ENCODE measurements around the gene SLC44A1.

DNA sequence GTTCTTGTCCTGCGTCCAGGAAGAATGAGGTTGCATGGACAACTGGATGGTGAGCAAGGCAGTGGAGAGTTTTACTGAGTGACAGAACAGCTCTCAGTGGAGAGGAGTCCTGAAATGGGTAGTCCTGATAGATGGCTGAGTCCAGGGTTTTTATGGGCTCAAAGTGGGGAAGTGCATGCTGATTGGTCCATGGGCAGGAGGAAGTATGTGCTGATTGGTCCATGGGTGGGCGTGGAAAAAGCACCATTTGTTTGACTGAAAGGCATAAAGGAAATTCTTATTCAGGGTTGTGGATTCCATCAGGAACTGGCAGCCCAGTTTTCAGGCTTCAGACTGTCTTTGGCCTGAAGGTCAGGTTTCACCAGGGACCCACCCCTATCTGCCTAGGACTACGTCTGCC is 214.0 kb downstream of the SLC44A1 start:
- TF ChIP-seq, protein P1, sequence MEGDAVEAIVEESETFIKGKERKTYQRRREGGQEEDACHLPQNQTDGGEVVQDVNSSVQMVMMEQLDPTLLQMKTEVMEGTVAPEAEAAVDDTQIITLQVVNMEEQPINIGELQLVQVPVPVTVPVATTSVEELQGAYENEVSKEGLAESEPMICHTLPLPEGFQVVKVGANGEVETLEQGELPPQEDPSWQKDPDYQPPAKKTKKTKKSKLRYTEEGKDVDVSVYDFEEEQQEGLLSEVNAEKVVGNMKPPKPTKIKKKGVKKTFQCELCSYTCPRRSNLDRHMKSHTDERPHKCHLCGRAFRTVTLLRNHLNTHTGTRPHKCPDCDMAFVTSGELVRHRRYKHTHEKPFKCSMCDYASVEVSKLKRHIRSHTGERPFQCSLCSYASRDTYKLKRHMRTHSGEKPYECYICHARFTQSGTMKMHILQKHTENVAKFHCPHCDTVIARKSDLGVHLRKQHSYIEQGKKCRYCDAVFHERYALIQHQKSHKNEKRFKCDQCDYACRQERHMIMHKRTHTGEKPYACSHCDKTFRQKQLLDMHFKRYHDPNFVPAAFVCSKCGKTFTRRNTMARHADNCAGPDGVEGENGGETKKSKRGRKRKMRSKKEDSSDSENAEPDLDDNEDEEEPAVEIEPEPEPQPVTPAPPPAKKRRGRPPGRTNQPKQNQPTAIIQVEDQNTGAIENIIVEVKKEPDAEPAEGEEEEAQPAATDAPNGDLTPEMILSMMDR (IDR thresholded peaks at IDR 0.05), result no peak
- no peak for TF ChIP-seq POLR2A (IDR thresholded peaks at IDR 0.05)
